OCI-LY3 (cell line): Measurements from ENCODE around the gene DENND5A.
"Not testable (repeated sequence)": the region's sequence is repeated elsewhere in the genome, so short reads cannot be mapped to it uniquely, and the experiment has no call there.

Source experiments
- H2AFZ ChIP-seq: fragments of 200-600, 300-600 bp; shearing (Covaris generic); 2 replicates; pipeline ENCODE4 v1.6.0; 2014; ENCODE audit warnings: antibody characterized with exemption, low read depth, low read length
- H3K27ac ChIP-seq: fragments of 200-600, 300-600 bp; sonication (generic); 2 replicates; pipeline ENCODE4 v1.5.1; 2014; ENCODE audit warnings: mild to moderate bottlenecking, low read length, moderate library complexity, mixed read lengths
- H3K27me3 ChIP-seq: fragments of 200-600, 300-600 bp; sonication (generic); 2 replicates; pipeline ENCODE4 v1.6.1; 2014; ENCODE audit warnings: low read depth, low read length, mixed read lengths
- H3K36me3 ChIP-seq: fragments of 200-600, 300-600 bp; sonication (generic); replicated peaks from 2 replicates; pipeline ENCODE3; 2014; ENCODE audit warnings: low read depth, low read length, mixed read lengths
- H3K4me1 ChIP-seq: fragments of 300-600, 200-600 bp; sonication (generic); 2 replicates; pipeline ENCODE4 v1.6.1; 2014; ENCODE audit warnings: low read length, mixed read lengths
- H3K4me2 ChIP-seq: fragments of 200-600, 300-600 bp; sonication (generic); 2 replicates; pipeline ENCODE4 v1.6.1; 2014; ENCODE audit warnings: low read length, mixed read lengths
- H3K4me3 ChIP-seq: fragments of 300-600, 200-600 bp; sonication (generic); 2 replicates; pipeline ENCODE4 v1.5.1; 2014; ENCODE audit warnings: antibody characterized with exemption, mild to moderate bottlenecking, low read length, moderate library complexity
- H3K79me2 ChIP-seq: fragments of 300-600, 200-600 bp; shearing (Covaris generic); 2 replicates; pipeline ENCODE4 v1.6.1; 2014; ENCODE audit warnings: mild to moderate bottlenecking, low read length, mixed read lengths
- H3K9ac ChIP-seq: fragments of 300-600, 200-600 bp; shearing (Covaris generic); 2 replicates; pipeline ENCODE4 v1.6.0; 2014; ENCODE audit warnings: mild to moderate bottlenecking, low read length, moderate library complexity
- H3K9me3 ChIP-seq: fragments of 200-600, 300-600 bp; shearing (Covaris generic); 2 replicates; pipeline ENCODE4 v1.6.1; 2014; ENCODE audit warnings: low read length, mixed read lengths; ENCODE audit not compliant: insufficient read depth
- H4K20me1 ChIP-seq: fragments of 200-600, 300-600 bp; sonication (generic); 2 replicates; pipeline ENCODE4 v1.6.1; 2016; ENCODE audit warnings: low read length, mixed read lengths; ENCODE audit not compliant: insufficient read depth
- EZH2phosphoT487 ChIP-seq: fragments of 200-600 bp; shearing (Covaris generic); IDR thresholded peaks from 2 replicates; pipeline ENCODE4 v1.6.1; 2018; ENCODE audit warnings: antibody characterized with exemption, mixed run types, low read depth
- TF ChIP-seq, protein P1 (sequence below): fragments of 200-600, 300-600 bp; sonication (generic); IDR thresholded peaks from 2 replicates; pipeline ENCODE4 v1.5.1; 2014; ENCODE audit warnings: antibody characterized with exemption, low read length, low read depth

DENND5A gene

DNA sequence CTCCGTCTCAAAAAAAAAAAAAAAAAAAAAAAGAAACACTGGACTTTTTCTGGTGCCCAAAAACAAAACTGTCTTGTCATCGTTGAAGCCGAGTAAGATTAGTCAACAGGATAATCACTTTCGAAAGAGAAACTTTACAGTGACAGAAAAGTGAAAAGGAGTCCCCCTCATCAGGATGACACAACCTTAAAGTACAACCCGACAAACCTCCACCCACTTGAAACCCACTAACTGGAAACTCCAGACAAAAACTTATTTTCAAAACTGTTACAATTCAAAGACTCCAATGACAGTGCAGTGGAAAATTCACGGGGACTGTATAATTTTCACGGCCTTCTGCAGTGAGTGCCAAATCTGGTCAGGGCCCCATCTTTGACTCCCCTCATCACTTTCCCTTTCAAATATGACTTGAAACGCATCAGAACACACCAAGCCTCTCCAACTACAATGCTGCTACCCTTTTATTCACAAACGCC lies 1.3 kb downstream of the DENND5A start:
- H3K9ac ChIP-seq = peak overlapping the region; percentile 91
- H3K4me1 ChIP-seq = peaks cover 13% of the 10 kb centered on the region

GRCh38 chr11:9260838-9261146 lies 4.4 kb downstream of the DENND5A start:
- not testable (repeated sequence) for H3K4me3 ChIP-seq, H3K27ac ChIP-seq, H3K36me3 ChIP-seq, H3K9ac ChIP-seq, H3K27me3 ChIP-seq, H2AFZ ChIP-seq, H3K9me3 ChIP-seq
- H4K20me1 ChIP-seq = peaks cover 47% of the 10 kb centered on the region
- H3K79me2 ChIP-seq = peaks cover 79% of the 10 kb centered on the region
- H3K4me2 ChIP-seq = peak overlapping the region; percentile 3; the same call in 1 of the 2 replicates
- H3K4me1 ChIP-seq = peaks cover 13% of the 10 kb centered on the region

More for the DNA sequence above, 1.3 kb downstream of the DENND5A start:
- peaks cover 60% of the 10 kb centered on the region for H3K79me2 ChIP-seq
- peaks cover 18% of the 10 kb centered on the region for H3K27me3 ChIP-seq
- H3K4me2 ChIP-seq = peak overlapping the region; percentile 73
- H3K4me3 ChIP-seq = peak overlapping the region; percentile 88
- TF ChIP-seq EZH2phosphoT487 = no peak
- TF ChIP-seq, protein P1, sequence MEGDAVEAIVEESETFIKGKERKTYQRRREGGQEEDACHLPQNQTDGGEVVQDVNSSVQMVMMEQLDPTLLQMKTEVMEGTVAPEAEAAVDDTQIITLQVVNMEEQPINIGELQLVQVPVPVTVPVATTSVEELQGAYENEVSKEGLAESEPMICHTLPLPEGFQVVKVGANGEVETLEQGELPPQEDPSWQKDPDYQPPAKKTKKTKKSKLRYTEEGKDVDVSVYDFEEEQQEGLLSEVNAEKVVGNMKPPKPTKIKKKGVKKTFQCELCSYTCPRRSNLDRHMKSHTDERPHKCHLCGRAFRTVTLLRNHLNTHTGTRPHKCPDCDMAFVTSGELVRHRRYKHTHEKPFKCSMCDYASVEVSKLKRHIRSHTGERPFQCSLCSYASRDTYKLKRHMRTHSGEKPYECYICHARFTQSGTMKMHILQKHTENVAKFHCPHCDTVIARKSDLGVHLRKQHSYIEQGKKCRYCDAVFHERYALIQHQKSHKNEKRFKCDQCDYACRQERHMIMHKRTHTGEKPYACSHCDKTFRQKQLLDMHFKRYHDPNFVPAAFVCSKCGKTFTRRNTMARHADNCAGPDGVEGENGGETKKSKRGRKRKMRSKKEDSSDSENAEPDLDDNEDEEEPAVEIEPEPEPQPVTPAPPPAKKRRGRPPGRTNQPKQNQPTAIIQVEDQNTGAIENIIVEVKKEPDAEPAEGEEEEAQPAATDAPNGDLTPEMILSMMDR = no peak
- no peaks in the 10 kb centered on the region for H3K9me3 ChIP-seq
- peak overlapping the region; percentile 36; the same call in 1 of the 2 replicates for H2AFZ ChIP-seq
- H4K20me1 ChIP-seq = peaks cover 38% of the 10 kb centered on the region
- peak overlapping the region; percentile 70 for H3K27ac ChIP-seq
- no peaks in the 10 kb centered on the region for H3K36me3 ChIP-seq

- Histone ChIP-seq H3K9ac (no peak overlapping the region), H2AFZ (no peak overlapping the region), H4K20me1 (peaks cover 47% of the 10 kb centered on the region), H3K79me2 (peaks cover 82% of the 10 kb centered on the region), H3K27ac (no peak overlapping the region), H3K9me3 (no peaks in the 10 kb centered on the region), H3K36me3 (peaks cover 4% of the 10 kb centered on the region), H3K4me3 (no peak overlapping the region), H3K27me3 (no peaks in the 10 kb centered on the region), H3K4me1 (peaks cover 13% of the 10 kb centered on the region), H3K4me2 (no peak overlapping the region; the same call in 1 of the 2 replicates)
- TF ChIP-seq, protein P1 = peak; percentile 20; the same call in 1 of the 2 replicates
- no peak for TF ChIP-seq EZH2phosphoT487
Observed at GRCh38 chr11:9259981-9260837, 4.9 kb downstream of the DENND5A start.

DNA sequence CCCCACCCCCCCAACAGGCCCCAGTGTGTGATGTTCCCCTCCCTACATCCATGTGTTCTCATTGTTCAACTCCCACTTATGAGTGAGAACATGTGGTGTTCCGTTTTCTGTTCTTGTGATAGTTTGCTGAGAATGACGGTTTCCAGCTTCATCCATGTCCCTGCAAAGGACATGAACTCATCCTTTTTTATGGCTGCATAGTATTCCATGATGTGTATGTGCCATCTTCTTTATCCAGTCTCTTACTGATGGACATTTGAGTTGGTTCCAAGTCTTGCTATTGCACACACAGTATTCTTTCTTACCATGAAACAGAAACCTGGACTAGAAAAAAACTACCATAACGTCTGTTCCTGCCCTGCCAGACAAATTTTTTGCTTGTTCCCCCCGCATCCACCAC lies 6.9 kb downstream of the DENND5A start:
- H3K4me3 ChIP-seq, H3K4me2 ChIP-seq, H3K36me3 ChIP-seq, H2AFZ ChIP-seq, H3K9me3 ChIP-seq, H3K27me3 ChIP-seq, H3K27ac ChIP-seq, H3K9ac ChIP-seq: not testable (repeated sequence)
- H4K20me1 ChIP-seq = peaks cover 56% of the 10 kb centered on the region
- H3K79me2 ChIP-seq = peaks cover 77% of the 10 kb centered on the region
- peaks cover 13% of the 10 kb centered on the region for H3K4me1 ChIP-seq

GRCh38 chr11:9254416-9254815 lies 10.7 kb downstream of the DENND5A start:
- Histone ChIP-seq H3K4me1 (peaks cover 8% of the 10 kb centered on the region), H3K27ac (no peak overlapping the region), H2AFZ (no peak overlapping the region), H3K9ac (no peak overlapping the region), H3K27me3 (no peaks in the 10 kb centered on the region), H3K9me3 (no peaks in the 10 kb centered on the region), H3K4me3 (no peak overlapping the region), H3K79me2 (peaks cover 71% of the 10 kb centered on the region), H4K20me1 (peaks cover 47% of the 10 kb centered on the region), H3K4me2 (no peak overlapping the region), H3K36me3 (peaks cover 6% of the 10 kb centered on the region)
- TF ChIP-seq EZH2phosphoT487 = no peak
- TF ChIP-seq, protein P1 = no peak
